Kidney (tissue), 14 donors: ENCODE results near the gene LONRF3. TPM values are rescaled to one million over a fixed set of nuclear protein-coding genes. Genes with fewer than 3 reads are reported as not detected.

ENCODE experiments used
- DNase-seq, 5 donors: peaks; one replicate each; pipeline ENCODE4 v3.0.0-alpha.2; 2013 to 2020
- FAIRE-seq: peaks from 2 replicates; lab custom pipeline; 2012; peaks lifted over from hg19 to GRCh38; lab: Jason Lieb, UNC
- H3K27ac ChIP-seq, 2 donors: one replicate each; pipeline ENCODE4 v1.7.0; 2013; ENCODE audit warnings: low read depth in 2 of 2, low read length in 2 of 2, inconsistent platforms in 1 of 2
- H3K27me3 ChIP-seq: one replicate; pipeline ENCODE4 v1.7.1; 2013; ENCODE audit warnings: low read length, inconsistent platforms; ENCODE audit not compliant: control insufficient read depth, insufficient read depth
- H3K36me3 ChIP-seq, 3 donors: one replicate each; pipeline versions ENCODE4 v1.7.0 to v1.7.1; 2013; ENCODE audit warnings: low read length in 3 of 3, control low read depth in 1 of 3, inconsistent platforms in 1 of 3; ENCODE audit not compliant: insufficient read depth in 3 of 3, control insufficient read depth in 2 of 3
- H3K4me1 ChIP-seq, 3 donors: one replicate each; pipeline versions ENCODE4 v1.7.0 to v1.7.1; 2013; ENCODE audit warnings: low read length in 3 of 3, inconsistent platforms in 1 of 3, low read depth in 1 of 3; ENCODE audit not compliant: control insufficient read depth in 2 of 3, insufficient read depth in 2 of 3
- H3K4me3 ChIP-seq, 3 donors: one replicate each; pipeline versions ENCODE4 v1.7.0 to v1.8.1; 2013; ENCODE audit warnings: low read length in 3 of 3, control low read depth in 1 of 3, inconsistent platforms in 1 of 3
- H3K9ac ChIP-seq, 3 donors: one replicate each; pipeline versions ENCODE4 v1.7.0 to v1.7.1; 2013; ENCODE audit warnings: low read length in 3 of 3, control low read depth in 1 of 3, inconsistent platforms in 1 of 3
- H3K9me3 ChIP-seq, 3 donors: one replicate each; pipeline versions ENCODE4 v1.7.0 to v1.7.1; 2013; ENCODE audit warnings: low read length in 3 of 3, control low read depth in 1 of 3, inconsistent platforms in 1 of 3; ENCODE audit not compliant: control insufficient read depth in 2 of 3, insufficient read depth in 1 of 3
- intact Hi-C: fragments of 100-400 bp; cut with DNase I; formaldehyde crosslinking; loops from one replicate; pipeline ENCODE4 v1.11.1; 2022
- polyA plus RNA-seq: library from polyadenylated mRNA; stranded (reverse); fragments of 350-450 nt; fragmentation: Illumina TruSeq; extraction: RNeasy Lipid Tissue Mini Kit (QIAGEN cat#74804); gene quantifications from one replicate; pipeline ENCODE4 v1.2.3, GENCODE V29; 2014; ENCODE audit warnings: low read depth, low replicate concordance; ENCODE audit not compliant: insufficient read depth
- total RNA-seq: library from RNA; stranded (reverse); fragmentation: NEBNext Ultra II Directional; extraction: Animal tissue kit (Norgen Biotek cat#: 25700); gene quantifications from one replicate; pipeline ENCODE4 v1.2.1, GENCODE V29; 2021
- TF ChIP-seq, protein P1 (sequence below): IDR thresholded peaks from 3 replicates; pipeline ENCODE4 v1.5.1; 2012; ENCODE audit warnings: mild to moderate bottlenecking, moderate library complexity, borderline replicate concordance; ENCODE audit not compliant: insufficient read depth; ENCODE audit errors: extremely low read depth
- donor health status: control.
- donor health status: control.
- donor health status: control.
- donor health status: control.
- donor health status: control.
- donor health status: DM: yes; HTN: yes; CAD: no.
- donor health status: Normal renal cell carcinoma (clear cell type).

The LONRF3 gene
- total and polyA plus RNA-seq, 2 donors from 2014 or later = 0.67 to 5.5 TPM

DNA sequence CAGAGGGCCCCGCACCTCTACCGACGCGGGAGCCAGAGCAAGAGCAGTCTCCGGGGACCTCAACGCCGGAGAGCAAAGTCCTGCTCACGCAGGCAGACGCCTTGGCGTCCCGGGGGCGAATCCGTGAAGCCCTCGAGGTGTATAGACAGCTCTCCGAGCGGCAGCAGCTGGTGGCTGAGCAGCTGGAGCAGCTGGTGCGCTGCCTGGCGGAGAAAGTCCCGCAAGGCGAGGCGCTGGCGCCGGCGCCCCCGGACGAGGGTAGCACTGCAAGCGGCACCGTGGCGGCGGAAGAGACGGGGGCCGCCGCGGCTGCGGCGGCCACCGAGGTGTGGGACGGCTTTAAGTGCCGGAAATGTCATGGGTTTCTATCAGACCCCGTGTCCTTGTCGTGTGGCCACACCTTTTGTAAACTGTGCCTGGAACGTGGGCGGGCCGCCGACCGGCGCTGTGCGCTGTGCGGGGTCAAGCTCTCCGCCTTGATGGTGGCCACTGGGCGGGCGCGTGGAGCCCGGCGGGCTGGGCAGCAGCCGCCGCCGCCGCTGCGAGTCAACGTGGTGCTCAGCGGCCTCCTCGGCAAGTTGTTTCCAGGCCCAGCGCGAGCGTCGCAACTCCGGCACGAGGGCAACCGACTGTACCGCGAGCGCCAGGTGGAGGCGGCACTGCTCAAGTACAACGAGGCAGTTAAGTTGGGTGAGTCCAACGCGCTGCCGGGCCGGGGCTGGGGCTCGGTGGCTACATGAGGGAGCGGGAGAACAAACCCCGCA is 672 bp downstream of the LONRF3 start:
- TF ChIP-seq, protein P1, sequence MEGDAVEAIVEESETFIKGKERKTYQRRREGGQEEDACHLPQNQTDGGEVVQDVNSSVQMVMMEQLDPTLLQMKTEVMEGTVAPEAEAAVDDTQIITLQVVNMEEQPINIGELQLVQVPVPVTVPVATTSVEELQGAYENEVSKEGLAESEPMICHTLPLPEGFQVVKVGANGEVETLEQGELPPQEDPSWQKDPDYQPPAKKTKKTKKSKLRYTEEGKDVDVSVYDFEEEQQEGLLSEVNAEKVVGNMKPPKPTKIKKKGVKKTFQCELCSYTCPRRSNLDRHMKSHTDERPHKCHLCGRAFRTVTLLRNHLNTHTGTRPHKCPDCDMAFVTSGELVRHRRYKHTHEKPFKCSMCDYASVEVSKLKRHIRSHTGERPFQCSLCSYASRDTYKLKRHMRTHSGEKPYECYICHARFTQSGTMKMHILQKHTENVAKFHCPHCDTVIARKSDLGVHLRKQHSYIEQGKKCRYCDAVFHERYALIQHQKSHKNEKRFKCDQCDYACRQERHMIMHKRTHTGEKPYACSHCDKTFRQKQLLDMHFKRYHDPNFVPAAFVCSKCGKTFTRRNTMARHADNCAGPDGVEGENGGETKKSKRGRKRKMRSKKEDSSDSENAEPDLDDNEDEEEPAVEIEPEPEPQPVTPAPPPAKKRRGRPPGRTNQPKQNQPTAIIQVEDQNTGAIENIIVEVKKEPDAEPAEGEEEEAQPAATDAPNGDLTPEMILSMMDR = no peak
- H3K27me3 ChIP-seq = peaks cover 14% of the 10 kb centered on the region
- H3K36me3 ChIP-seq = no peaks in the 10 kb centered on the region
- intact Hi-C loops = no loop called here
- peak overlapping the region in 2 of 3 donors; percentile 66 to 67 for H3K4me3 ChIP-seq
- H3K9me3 ChIP-seq = no peaks in the 10 kb centered on the region
- H3K27ac ChIP-seq = peak overlapping the region; percentile 28 to 76
- DNase-seq = peak; percentile 37 to 84 (median 55)
- peak overlapping the region in 2 of 3 donors; percentile 48 to 77 for H3K9ac ChIP-seq
- FAIRE-seq = no peak
- H3K4me1 ChIP-seq = peaks cover 0 to 2% (median 0%) of the 10 kb centered on the region in 3 donors

- TF ChIP-seq, protein P1 = no peak
- Histone ChIP-seq H3K27ac (peak overlapping the region; percentile 53 to 57), H3K9me3 (no peaks in the 10 kb centered on the region), H3K27me3 (peaks cover 14% of the 10 kb centered on the region), H3K4me1 (peaks cover 0 to 2% (median 0%) of the 10 kb centered on the region in 3 donors), H3K36me3 (no peaks in the 10 kb centered on the region), H3K9ac (peak overlapping the region in 1 of 3 donors; percentile 51), H3K4me3 (peak overlapping the region in 2 of 3 donors; percentile 66 to 75)
- intact Hi-C loops = no loop called here
- no peak for FAIRE-seq
- DNase-seq = peak; percentile 31 to 91 (median 44)
These were observed 1.6 kb downstream of the LONRF3 start for GRCh38 chrX:118975831-118976598.

DNA sequence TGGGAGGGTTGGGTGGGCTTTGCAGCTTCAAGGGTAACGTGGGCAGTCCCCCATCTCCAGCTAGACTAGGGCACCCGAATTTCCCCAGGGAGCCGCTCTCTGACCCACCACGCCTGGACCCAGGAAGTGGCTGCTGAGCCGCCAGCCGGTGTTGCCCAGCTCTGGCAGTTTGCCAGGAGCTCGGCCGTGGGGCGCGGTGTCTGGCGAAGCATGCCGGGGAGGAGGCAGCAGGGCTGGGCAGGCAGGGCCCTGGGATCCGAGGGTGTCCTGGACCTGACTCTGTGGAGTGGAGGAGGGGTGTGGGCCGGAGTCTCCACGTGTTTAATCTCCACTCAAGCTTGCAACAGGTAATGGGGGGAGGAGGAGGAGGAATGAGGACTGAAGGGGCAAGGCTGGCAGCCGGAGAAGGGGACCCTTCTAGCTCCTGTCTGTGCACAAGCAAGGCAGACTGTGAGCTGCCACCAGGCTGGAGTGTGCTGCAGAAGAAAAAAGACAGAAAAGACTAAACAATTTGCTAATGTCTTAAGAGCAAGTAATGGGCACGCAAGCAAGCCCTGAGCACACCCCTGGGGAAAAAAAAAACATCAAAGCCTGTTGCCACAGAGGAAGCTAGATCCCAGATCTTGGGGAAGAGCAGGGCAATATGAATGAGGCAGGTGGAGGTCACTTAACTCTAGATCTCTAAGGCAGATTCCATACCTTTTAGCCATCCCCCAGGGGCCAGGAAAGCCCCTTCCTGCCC is 2.4 kb downstream of the LONRF3 start:
- no peak overlapping the region for H3K27ac ChIP-seq
- FAIRE-seq (no peak), DNase-seq (peak; percentile 50 to 92 (median 63))
- H3K4me3 ChIP-seq = peak overlapping the region in 1 of 3 donors; percentile 66
- H3K9me3 ChIP-seq = no peaks in the 10 kb centered on the region
- TF ChIP-seq, protein P1 = no peak
- peaks cover 11% of the 10 kb centered on the region for H3K27me3 ChIP-seq
- intact Hi-C loops = no loop called here
- no peak overlapping the region for H3K9ac ChIP-seq
- no peaks in the 10 kb centered on the region for H3K36me3 ChIP-seq
- peaks cover 0 to 2% (median 0%) of the 10 kb centered on the region in 3 donors for H3K4me1 ChIP-seq
